ENCODE data around the gene ANO6.
"Not testable (repeated sequence)": the region's sequence is repeated elsewhere in the genome, so short reads cannot be mapped to it uniquely, and the experiment has no call there.

ANO6 gene

GRCh38 chr12:45309836-45310626 is 94.1 kb downstream of the ANO6 start:
- H3K4me3 ChIP-seq (ENCODE audit: low read length): no peak overlapping the region
- no peak for DNase-seq (ENCODE audit: low read depth)
- no peak for TF ChIP-seq CTCF (conservative IDR thresholded peaks at IDR 0.05; ENCODE audit: low read depth, low read length)

DNA sequence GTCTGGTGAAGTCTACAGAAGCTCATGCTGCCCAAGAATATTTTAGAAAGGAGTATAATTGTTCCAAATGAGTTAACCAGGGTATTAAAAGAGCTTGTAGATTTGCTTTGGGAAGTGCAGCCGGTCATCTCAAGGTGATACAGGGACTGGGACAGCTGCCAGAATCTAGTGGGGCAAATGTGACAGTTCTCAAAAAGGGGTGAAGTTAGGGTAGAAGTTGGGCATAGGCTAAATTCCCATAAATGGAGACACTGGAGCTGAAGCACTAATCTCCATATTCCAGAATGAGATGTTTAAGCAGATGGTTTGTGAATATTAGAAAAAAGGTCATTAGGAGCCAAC is 94.7 kb downstream of the ANO6 start:
- DNase-seq (ENCODE audit: low read depth): no peak
- no peak for TF ChIP-seq CTCF (conservative IDR thresholded peaks at IDR 0.05; ENCODE audit: low read depth, low read length)
- no peak overlapping the region for H3K4me3 ChIP-seq (ENCODE audit: low read length)

DNA sequence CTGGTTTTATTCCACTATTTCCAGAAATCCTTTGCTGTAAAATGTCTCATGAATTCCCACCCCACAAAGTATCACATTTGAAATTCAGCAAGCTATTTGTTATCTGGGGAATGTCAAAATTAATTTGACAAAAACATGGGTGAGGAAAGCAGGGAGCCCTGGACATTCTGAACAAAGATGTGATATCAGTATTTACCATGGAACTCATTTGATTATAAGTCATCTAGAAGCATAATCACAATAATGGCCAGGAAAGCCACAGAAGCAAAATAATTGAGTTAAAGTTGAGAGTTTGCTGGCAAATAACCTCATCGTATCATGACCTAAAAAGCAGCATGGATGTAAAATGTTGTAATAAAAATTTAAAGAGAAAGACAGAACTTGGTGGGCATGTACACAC is 96.1 kb downstream of the ANO6 start:
- H3K4me3 ChIP-seq (ENCODE audit: low read length): no peak overlapping the region
- DNase-seq (ENCODE audit: low read depth): no peak
- no peak for TF ChIP-seq CTCF (conservative IDR thresholded peaks at IDR 0.05; ENCODE audit: low read depth, low read length)

DNA sequence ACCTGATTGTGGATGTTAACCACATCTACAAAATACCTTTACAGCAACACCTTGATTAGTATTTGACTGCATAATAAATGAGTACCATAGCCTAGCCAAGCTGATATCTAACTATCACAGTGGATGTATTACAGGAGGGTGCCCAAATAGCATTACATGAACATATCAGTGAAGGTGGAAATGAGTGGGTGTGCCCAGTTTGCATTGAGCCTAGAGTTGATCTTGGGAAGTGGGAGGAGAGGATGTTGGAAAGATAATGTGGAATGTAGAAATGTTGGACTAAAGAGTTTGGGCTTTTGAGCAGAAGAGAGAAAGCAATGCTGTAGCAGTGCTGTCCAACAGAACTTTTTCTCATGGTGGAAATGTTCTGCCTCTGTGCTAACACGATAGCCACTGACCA is 98.9 kb downstream of the ANO6 start:
- no peak overlapping the region for H3K4me3 ChIP-seq (ENCODE audit: low read length)
- no peak for DNase-seq (ENCODE audit: low read depth)
- TF ChIP-seq CTCF (conservative IDR thresholded peaks at IDR 0.05; ENCODE audit: low read depth, low read length): no peak

DNA sequence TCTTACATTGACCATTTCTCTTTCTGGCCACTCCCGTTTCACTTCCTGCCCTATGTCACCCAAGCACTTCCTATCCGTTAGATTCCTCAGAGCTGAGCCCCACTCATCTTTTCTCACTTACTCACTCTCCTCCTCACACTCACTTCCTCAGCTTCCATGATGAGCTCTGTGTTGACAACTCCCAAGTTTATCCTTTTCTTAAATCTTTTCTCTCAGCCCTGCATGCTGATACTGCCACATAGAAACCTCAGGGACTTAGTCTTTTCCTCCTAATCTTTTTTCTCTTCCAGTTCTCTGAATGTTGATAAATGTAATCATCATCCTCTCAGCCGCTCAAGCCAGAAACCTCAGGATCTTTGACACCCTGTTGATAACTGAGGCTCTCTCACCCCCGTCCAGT is 99.6 kb downstream of the ANO6 start:
- no peak for TF ChIP-seq CTCF (conservative IDR thresholded peaks at IDR 0.05; ENCODE audit: low read depth, low read length)
- no peak for DNase-seq (ENCODE audit: low read depth)
- no peak overlapping the region for H3K4me3 ChIP-seq (ENCODE audit: low read length)

DNA sequence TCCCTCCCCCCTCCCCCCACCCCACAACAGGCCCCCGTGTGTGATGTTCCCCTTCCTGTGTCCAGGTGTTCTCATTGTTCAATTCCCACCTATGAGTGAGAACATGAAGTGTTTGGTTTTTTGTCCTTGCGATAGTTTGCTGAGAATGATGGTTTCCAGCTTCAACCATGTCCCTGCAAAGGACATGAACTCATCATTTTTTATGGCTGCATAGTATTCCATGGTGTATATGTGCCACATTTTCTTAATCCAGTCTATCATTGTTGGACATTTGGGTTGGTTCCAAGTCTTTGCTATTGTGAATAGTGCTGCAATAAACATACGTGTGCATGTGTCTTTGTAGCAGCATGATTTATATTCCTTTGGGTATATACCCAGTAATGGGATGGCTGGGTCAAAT is 101.4 kb downstream of the ANO6 start:
- not testable (repeated sequence) for H3K4me3 ChIP-seq (ENCODE audit: low read length); DNase-seq (ENCODE audit: low read depth)

GRCh38 chr12:45322810-45323209 is 106.9 kb downstream of the ANO6 start:
- DNase-seq (ENCODE audit: low read depth): no peak
- no peak overlapping the region for H3K4me3 ChIP-seq (ENCODE audit: low read length)
- TF ChIP-seq CTCF (conservative IDR thresholded peaks at IDR 0.05; ENCODE audit: low read depth, low read length): no peak
